Thoracic aorta (tissue), 2 donors: Measurements from ENCODE around the gene MSH3. TPM values are rescaled to one million over a fixed set of nuclear protein-coding genes. Genes with fewer than 3 reads are reported as not detected.

Experiments used
- ATAC-seq: fragments of 150-250 bp; one replicate; pipeline ENCODE4 v1.8.0; 2017; ENCODE audit warnings: low read depth; ENCODE audit not compliant: insufficient number of reproducible peaks, low FRiP score
- DNase-seq: peaks from one replicate; pipeline ENCODE4 v3.0.0-alpha.2; 2020; ENCODE audit warnings: low spot score
- H3K27ac ChIP-seq, 2 donors: fragments of 200-600 bp; sonication (generic); 1 replicate in 1 of 2; 2 replicates in 1 of 2; pipeline ENCODE4 v1.5.1; 2016; ENCODE audit warnings: mild to moderate bottlenecking in 2 of 2, moderate library complexity in 2 of 2
- H3K27me3 ChIP-seq: fragments of 200-600 bp; sonication (generic); replicated peaks from 2 replicates; pipeline ENCODE4 v1.6.0; 2016; ENCODE audit warnings: mild to moderate bottlenecking; ENCODE audit not compliant: insufficient read depth
- H3K36me3 ChIP-seq: fragments of 200-600 bp; sonication (generic); one replicate; pipeline ENCODE4 v1.5.1; 2016
- H3K4me1 ChIP-seq, 2 donors: fragments of 200-600 bp; sonication (generic); 1 replicate in 1 of 2; 2 replicates in 1 of 2; pipeline versions ENCODE4 v1.5.1 to v1.6.0; 2016; ENCODE audit warnings: low read depth in 2 of 2, mild to moderate bottlenecking in 1 of 2; ENCODE audit not compliant: control insufficient read depth in 1 of 2
- H3K4me3 ChIP-seq: fragments of 200-600 bp; sonication (generic); 2 replicates; pipeline ENCODE4 v1.5.1; 2016; ENCODE audit warnings: mild to moderate bottlenecking
- H3K9me3 ChIP-seq: fragments of 200-600 bp; sonication (generic); 2 replicates; pipeline ENCODE4 v1.5.1; 2016
- total RNA-seq, 2 donors: library from RNA; depleted of rRNA; stranded (reverse); fragments of >200 nt; gene quantifications; one replicate each; pipeline versions ENCODE4 v1.1.0 to v1.2.3, GENCODE V29; 2016
- TF ChIP-seq, protein P1 (sequence below): fragments of 200-600 bp; sonication (generic); IDR thresholded peaks from one replicate; pipeline ENCODE4 v1.5.1; 2019; ENCODE audit warnings: antibody characterized with exemption

The MSH3 gene
- total RNA-seq, 2 donors from 2014 or later: 12.3 to 12.9 TPM

DNA sequence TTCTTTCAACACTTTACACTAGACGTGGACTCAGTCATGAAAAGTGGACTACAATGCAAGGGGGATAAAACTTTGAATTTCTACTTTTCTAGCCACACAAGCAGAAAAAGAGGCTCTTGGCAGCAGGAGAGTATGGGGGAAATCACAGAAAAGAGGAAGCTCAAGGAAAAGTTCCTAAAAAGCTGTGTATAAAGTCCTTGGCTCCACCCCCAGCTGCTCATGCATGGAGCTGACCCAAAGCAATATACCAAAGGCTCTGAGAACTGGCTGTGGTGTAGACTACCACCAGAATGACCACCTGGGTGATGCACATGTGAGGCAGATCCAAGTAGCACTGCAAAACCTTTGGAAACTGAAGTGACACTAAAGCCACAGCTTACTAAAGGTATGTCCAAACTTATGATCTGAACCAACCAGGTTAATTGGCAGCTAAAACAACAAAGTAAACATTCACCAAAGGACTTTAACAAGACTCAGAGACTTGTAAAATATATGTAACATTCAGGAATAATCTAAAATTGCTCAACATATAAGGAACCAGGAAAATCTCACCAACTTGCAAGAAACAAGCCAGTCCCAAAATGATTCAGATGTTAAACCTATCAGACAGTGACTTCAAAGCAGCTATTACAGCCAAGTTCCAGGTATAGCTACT, 250.2 kb downstream of the MSH3 start:
- Histone ChIP-seq H3K4me3 (no peak overlapping the region), H3K36me3 (no peaks in the 10 kb centered on the region), H3K27ac (no peak overlapping the region), H3K4me1 (no peaks in the 10 kb centered on the region), H3K9me3 (peaks cover 3% of the 10 kb centered on the region), H3K27me3 (no peaks in the 10 kb centered on the region)
- TF ChIP-seq, protein P1, sequence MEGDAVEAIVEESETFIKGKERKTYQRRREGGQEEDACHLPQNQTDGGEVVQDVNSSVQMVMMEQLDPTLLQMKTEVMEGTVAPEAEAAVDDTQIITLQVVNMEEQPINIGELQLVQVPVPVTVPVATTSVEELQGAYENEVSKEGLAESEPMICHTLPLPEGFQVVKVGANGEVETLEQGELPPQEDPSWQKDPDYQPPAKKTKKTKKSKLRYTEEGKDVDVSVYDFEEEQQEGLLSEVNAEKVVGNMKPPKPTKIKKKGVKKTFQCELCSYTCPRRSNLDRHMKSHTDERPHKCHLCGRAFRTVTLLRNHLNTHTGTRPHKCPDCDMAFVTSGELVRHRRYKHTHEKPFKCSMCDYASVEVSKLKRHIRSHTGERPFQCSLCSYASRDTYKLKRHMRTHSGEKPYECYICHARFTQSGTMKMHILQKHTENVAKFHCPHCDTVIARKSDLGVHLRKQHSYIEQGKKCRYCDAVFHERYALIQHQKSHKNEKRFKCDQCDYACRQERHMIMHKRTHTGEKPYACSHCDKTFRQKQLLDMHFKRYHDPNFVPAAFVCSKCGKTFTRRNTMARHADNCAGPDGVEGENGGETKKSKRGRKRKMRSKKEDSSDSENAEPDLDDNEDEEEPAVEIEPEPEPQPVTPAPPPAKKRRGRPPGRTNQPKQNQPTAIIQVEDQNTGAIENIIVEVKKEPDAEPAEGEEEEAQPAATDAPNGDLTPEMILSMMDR: no peak
- ATAC-seq (no peak), DNase-seq (no peak)

DNA sequence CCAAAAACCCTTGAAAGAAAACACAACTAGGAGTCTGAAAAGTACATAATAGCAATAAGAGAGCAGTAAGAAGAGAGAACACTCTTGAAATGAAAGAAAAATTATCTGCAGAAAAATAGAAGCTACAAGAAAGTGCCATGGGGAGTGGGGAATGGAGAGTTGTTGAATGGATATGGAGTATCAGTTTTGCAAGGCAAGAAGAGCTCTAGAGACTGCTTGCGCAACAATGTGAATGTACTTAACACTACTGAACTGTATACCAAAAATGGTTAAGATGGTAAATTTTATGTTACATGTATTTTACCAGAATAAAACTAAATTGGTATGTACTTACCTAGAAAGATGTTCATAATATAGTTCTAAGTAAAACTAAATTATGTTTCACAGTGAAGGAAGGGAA, 251.0 kb downstream of the MSH3 start:
- Histone ChIP-seq H3K4me3 (no peak overlapping the region), H3K9me3 (peaks cover 3% of the 10 kb centered on the region), H3K27ac (no peak overlapping the region), H3K4me1 (no peaks in the 10 kb centered on the region), H3K36me3 (no peaks in the 10 kb centered on the region), H3K27me3 (no peaks in the 10 kb centered on the region)
- TF ChIP-seq, protein P1: no peak
- DNase-seq (no peak), ATAC-seq (no peak)

DNA sequence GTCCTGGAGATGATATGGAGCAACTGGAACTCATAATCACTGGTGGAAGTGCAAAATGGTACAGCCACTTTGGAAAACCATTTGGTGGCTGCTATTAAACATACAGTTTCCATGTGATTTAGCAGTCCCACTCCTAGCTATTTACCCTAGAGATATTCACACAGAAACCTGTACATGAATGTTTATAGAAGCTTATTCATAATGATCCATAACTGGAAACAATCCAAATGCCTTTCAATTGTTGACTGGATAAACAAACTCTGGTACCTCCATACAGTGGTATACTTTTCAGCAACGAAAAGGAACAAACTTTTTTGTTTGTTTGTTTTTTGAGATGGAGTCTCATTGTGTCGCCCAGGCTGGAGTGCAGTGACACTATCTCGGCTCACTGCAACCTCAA, 258.0 kb downstream of the MSH3 start:
- DNase-seq (no peak), ATAC-seq (no peak)
- Histone ChIP-seq H3K4me1 (no peaks in the 10 kb centered on the region), H3K27ac (no peak overlapping the region), H3K9me3 (no peaks in the 10 kb centered on the region), H3K4me3 (no peak overlapping the region), H3K27me3 (no peaks in the 10 kb centered on the region), H3K36me3 (no peaks in the 10 kb centered on the region)
- TF ChIP-seq, protein P1: no peak

DNA sequence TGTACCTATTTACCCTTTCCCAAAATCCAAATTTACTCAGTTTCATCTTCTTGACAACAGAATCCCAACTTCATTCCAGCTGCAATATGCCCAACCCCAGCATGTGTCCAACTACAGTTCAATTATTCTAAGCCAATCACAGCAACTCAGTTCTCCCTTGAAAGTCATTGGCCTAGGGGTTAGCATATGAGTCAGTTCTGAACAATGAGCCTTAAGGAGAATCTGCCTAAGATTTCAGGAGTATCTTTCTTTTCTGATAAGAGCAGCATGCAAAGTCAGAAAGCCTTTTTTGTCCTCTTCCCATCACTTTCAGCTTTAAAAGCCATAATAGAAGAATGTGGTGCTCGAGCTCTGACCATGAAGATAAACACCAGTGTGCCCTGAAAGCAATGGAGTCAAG, 261.3 kb downstream of the MSH3 start:
- H3K36me3 ChIP-seq: no peaks in the 10 kb centered on the region
- H3K27me3 ChIP-seq: no peaks in the 10 kb centered on the region
- TF ChIP-seq, protein P1: no peak
- no peak for DNase-seq
- no peak overlapping the region for H3K4me3 ChIP-seq
- no peak overlapping the region for H3K27ac ChIP-seq
- no peaks in the 10 kb centered on the region for H3K4me1 ChIP-seq
- no peak for ATAC-seq
- no peaks in the 10 kb centered on the region for H3K9me3 ChIP-seq

DNA sequence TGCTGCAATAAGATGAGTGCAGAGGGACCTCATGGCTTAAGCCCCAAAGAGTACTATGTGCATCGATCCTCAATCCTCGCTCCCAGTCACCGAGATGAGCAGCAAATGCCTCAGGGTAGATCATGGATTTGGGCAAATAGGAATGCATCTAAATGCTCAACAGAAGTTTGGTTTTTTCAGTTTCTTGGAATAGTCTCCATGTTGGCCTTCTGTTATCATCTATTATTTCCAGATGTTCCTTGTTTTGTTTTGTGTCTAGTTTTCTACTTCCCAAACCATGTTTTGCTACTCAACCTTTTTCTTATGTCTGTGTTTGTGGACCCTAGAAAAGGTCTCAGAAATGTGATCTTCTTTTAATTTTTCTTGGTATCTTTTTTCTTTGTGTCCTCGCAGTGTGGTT, 262.2 kb downstream of the MSH3 start:
- no peak overlapping the region for H3K27ac ChIP-seq
- no peak overlapping the region for H3K4me3 ChIP-seq
- H3K36me3 ChIP-seq: no peaks in the 10 kb centered on the region
- no peaks in the 10 kb centered on the region for H3K4me1 ChIP-seq
- no peak for DNase-seq
- TF ChIP-seq, protein P1: no peak
- ATAC-seq: no peak
- no peaks in the 10 kb centered on the region for H3K27me3 ChIP-seq
- no peaks in the 10 kb centered on the region for H3K9me3 ChIP-seq
